ENCODE results near the gene HINT2.

HINT2 gene

GRCh38 chr9:35840881-35841644 is 26.2 kb upstream of the HINT2 start:
- no peaks in the 10 kb centered on the region for H3F3A ChIP-seq (ENCODE audit: control insufficient read depth, insufficient read depth)
- H4K20me1 ChIP-seq (ENCODE audit: control insufficient read depth, insufficient read depth, low read depth, low read length) = no peaks in the 10 kb centered on the region
- H3K27me3 ChIP-seq (ENCODE audit: control insufficient read depth, low read length) = no peaks in the 10 kb centered on the region
- no peaks in the 10 kb centered on the region for H3K36me3 ChIP-seq (ENCODE audit: control insufficient read depth, low read length)
- no peak overlapping the region for H3K4me3 ChIP-seq (ENCODE audit: low read length)
- no peaks in the 10 kb centered on the region for H3K9me2 ChIP-seq (replicated peaks; ENCODE audit: control insufficient read depth, low read length)
- H3K4me2 ChIP-seq (ENCODE audit: low read length) = no peak overlapping the region
- TF ChIP-seq CTCF (IDR thresholded peaks at IDR 0.05; ENCODE audit: low read depth, low read length, poor library complexity, severe bottlenecking) (no peak), EZH2phosphoT487 (IDR thresholded peaks at IDR 0.05; ENCODE audit: borderline replicate concordance, low read length) (no peak)
- no peak overlapping the region for H3K27ac ChIP-seq (ENCODE audit: low read depth, low read length)
- no peaks in the 10 kb centered on the region for H3K79me2 ChIP-seq (ENCODE audit: control insufficient read depth, low read length)
- peaks cover 28% of the 10 kb centered on the region for H3K4me1 ChIP-seq (ENCODE audit: control insufficient read depth, low read length)
- no peaks in the 10 kb centered on the region for H3K9me3 ChIP-seq (ENCODE audit: control insufficient read depth, insufficient read depth, low read length)

- Histone ChIP-seq H3K9me3 (ENCODE audit: control insufficient read depth, insufficient read depth, low read length) (no peaks in the 10 kb centered on the region), H3K27ac (ENCODE audit: low read depth, low read length) (no peak overlapping the region), H3K4me1 (ENCODE audit: control insufficient read depth, low read length) (peaks cover 21% of the 10 kb centered on the region), H3K9me2 (replicated peaks; ENCODE audit: control insufficient read depth, low read length) (no peaks in the 10 kb centered on the region), H3K27me3 (ENCODE audit: control insufficient read depth, low read length) (no peaks in the 10 kb centered on the region), H3K4me2 (ENCODE audit: low read length) (no peak overlapping the region), H4K20me1 (ENCODE audit: control insufficient read depth, insufficient read depth, low read depth, low read length) (no peaks in the 10 kb centered on the region), H3F3A (ENCODE audit: control insufficient read depth, insufficient read depth) (no peaks in the 10 kb centered on the region), H3K4me3 (ENCODE audit: low read length) (no peak overlapping the region), H3K36me3 (ENCODE audit: control insufficient read depth, low read length) (no peaks in the 10 kb centered on the region), H3K79me2 (ENCODE audit: control insufficient read depth, low read length) (no peaks in the 10 kb centered on the region)
- TF ChIP-seq CTCF (IDR thresholded peaks at IDR 0.05; ENCODE audit: low read depth, low read length, poor library complexity, severe bottlenecking) (no peak), EZH2phosphoT487 (IDR thresholded peaks at IDR 0.05; ENCODE audit: borderline replicate concordance, low read length) (no peak)
Observed at GRCh38 chr9:35839926-35840325, 25.1 kb upstream of the HINT2 start.

GRCh38 chr9:35836595-35836994 is 21.8 kb upstream of the HINT2 start:
- no peaks in the 10 kb centered on the region for H3K79me2 ChIP-seq (ENCODE audit: control insufficient read depth, low read length)
- no peaks in the 10 kb centered on the region for H3K9me3 ChIP-seq (ENCODE audit: control insufficient read depth, insufficient read depth, low read length)
- H3K27ac ChIP-seq (ENCODE audit: low read depth, low read length) = no peak overlapping the region
- no peaks in the 10 kb centered on the region for H4K20me1 ChIP-seq (ENCODE audit: control insufficient read depth, insufficient read depth, low read depth, low read length)
- H3K9me2 ChIP-seq (replicated peaks; ENCODE audit: control insufficient read depth, low read length) = no peaks in the 10 kb centered on the region
- no peaks in the 10 kb centered on the region for H3K36me3 ChIP-seq (ENCODE audit: control insufficient read depth, low read length)
- H3K4me3 ChIP-seq (ENCODE audit: low read length) = no peak overlapping the region
- H3F3A ChIP-seq (ENCODE audit: control insufficient read depth, insufficient read depth) = 0 out of 2 replicates have a peak, but pooled peaks cover 2% of the 10 kb centered on the region
- no peak overlapping the region for H3K4me2 ChIP-seq (ENCODE audit: low read length)
- no peaks in the 10 kb centered on the region for H3K27me3 ChIP-seq (ENCODE audit: control insufficient read depth, low read length)
- H3K4me1 ChIP-seq (ENCODE audit: control insufficient read depth, low read length) = peaks cover 29% of the 10 kb centered on the region
- TF ChIP-seq CTCF (IDR thresholded peaks at IDR 0.05; ENCODE audit: low read depth, low read length, poor library complexity, severe bottlenecking) = no peak
- TF ChIP-seq EZH2phosphoT487 (IDR thresholded peaks at IDR 0.05; ENCODE audit: borderline replicate concordance, low read length) = no peak
